G401.6 (cell line): ENCODE measurements around the gene INSC.

Experiments
- FAIRE-seq: peaks from 2 replicates; lab custom pipeline; 2012; peaks lifted over from hg19 to GRCh38; lab: Jason Lieb, UNC

The INSC gene

GRCh38 chr11:15149050-15149449 lies 34.3 kb downstream of the INSC start:
- no peak for FAIRE-seq

GRCh38 chr11:15150507-15150906 lies 35.8 kb downstream of the INSC start:
- no peak for FAIRE-seq

GRCh38 chr11:15153231-15153630 lies 38.5 kb downstream of the INSC start:
- FAIRE-seq = no peak

- FAIRE-seq = no peak
Measured at GRCh38 chr11:15157181-15157580, 42.5 kb downstream of the INSC start.

- FAIRE-seq = no peak
Measured at GRCh38 chr11:15157606-15158137, 42.9 kb downstream of the INSC start.

- no peak for FAIRE-seq
Measured at GRCh38 chr11:15158351-15159015, 43.8 kb downstream of the INSC start.

- FAIRE-seq = no peak
Measured at GRCh38 chr11:15159085-15159484, 44.4 kb downstream of the INSC start.

GRCh38 chr11:15161790-15162189 lies 47.1 kb downstream of the INSC start:
- FAIRE-seq = no peak

GRCh38 chr11:15163136-15163535 lies 48.4 kb downstream of the INSC start:
- no peak for FAIRE-seq

GRCh38 chr11:15166204-15166603 lies 51.5 kb downstream of the INSC start:
- FAIRE-seq = no peak

GRCh38 chr11:15169815-15170551 lies 55.3 kb downstream of the INSC start:
- FAIRE-seq = no peak

- FAIRE-seq = no peak
Measured at GRCh38 chr11:15170698-15171097, 56.0 kb downstream of the INSC start.

- FAIRE-seq = no peak
Measured at GRCh38 chr11:15171956-15172355, 57.2 kb downstream of the INSC start.

- no peak for FAIRE-seq
Measured at GRCh38 chr11:15175831-15176230, 61.1 kb downstream of the INSC start.

- FAIRE-seq = no peak
Measured at GRCh38 chr11:15176646-15177163, 62.0 kb downstream of the INSC start.

GRCh38 chr11:15177491-15177890 lies 62.8 kb downstream of the INSC start:
- no peak for FAIRE-seq

GRCh38 chr11:15178214-15178613 lies 63.5 kb downstream of the INSC start:
- no peak for FAIRE-seq

- FAIRE-seq = no peak
Measured at GRCh38 chr11:15179167-15179566, 64.4 kb downstream of the INSC start.

- FAIRE-seq = no peak
Measured at GRCh38 chr11:15180212-15180792, 65.6 kb downstream of the INSC start.

- no peak for FAIRE-seq
Measured at GRCh38 chr11:15182372-15182771, 67.6 kb downstream of the INSC start.

GRCh38 chr11:15185021-15185420 lies 70.3 kb downstream of the INSC start:
- no peak for FAIRE-seq

- FAIRE-seq = no peak
Measured at GRCh38 chr11:15186146-15186545, 71.4 kb downstream of the INSC start.

- no peak for FAIRE-seq
Measured at GRCh38 chr11:15189189-15189588, 74.5 kb downstream of the INSC start.
